Spinal cord (tissue), 10 donors: ENCODE results near the gene TDRD15. TPM values are rescaled to one million over a fixed set of nuclear protein-coding genes. Genes with fewer than 3 reads are reported as not detected.
A peak's percentile ranks its signal among the peaks of the same experiment; 100 is the strongest.
"Not testable (repeated sequence)": the region's sequence is repeated elsewhere in the genome, so short reads cannot be mapped to it uniquely, and the experiment has no call there.

ENCODE experiments used
- DNase-seq, 6 donors: peaks; one replicate each; pipeline versions ENCODE4 v3.0.0 to v3.0.0-alpha.2; 2013 to 2015; ENCODE audit warnings: low spot score in 6 of 6, low read depth in 4 of 6
- H3K27ac ChIP-seq: one replicate; pipeline ENCODE4 v1.5.1; 2013; ENCODE audit warnings: low read depth, low read length, control low read depth
- H3K27me3 ChIP-seq: one replicate; pipeline ENCODE4 v1.6.1; 2013; ENCODE audit warnings: low read length; ENCODE audit not compliant: control insufficient read depth, insufficient read depth
- H3K36me3 ChIP-seq: one replicate; pipeline ENCODE4 v1.6.1; 2013; ENCODE audit warnings: low read length; ENCODE audit not compliant: control insufficient read depth, insufficient read depth
- H3K4me1 ChIP-seq: one replicate; pipeline ENCODE4 v1.6.1; 2013; ENCODE audit warnings: low read length; ENCODE audit not compliant: control insufficient read depth, insufficient read depth
- H3K4me3 ChIP-seq: one replicate; pipeline ENCODE4 v1.5.1; 2013; ENCODE audit warnings: low read depth, low read length, control low read depth
- H3K9me3 ChIP-seq: one replicate; pipeline ENCODE4 v1.6.1; 2013; ENCODE audit warnings: low read length; ENCODE audit not compliant: control insufficient read depth, insufficient read depth
- WGBS: methylation state at CpG from one replicate; pipeline ENCODE4 v1.1.5; 2013; ENCODE audit warnings: missing lambda C conversion rate; ENCODE audit not compliant: insufficient coverage; 5-methylcytosine and 5-hydroxymethylcytosine counted together
- polyA plus RNA-seq, 2 donors: library from polyadenylated mRNA; unstranded; fragments of 120-200 nt; gene quantifications; one replicate each; pipeline ENCODE4 v1.2.1, GENCODE V29; 2013; ENCODE audit not compliant: insufficient read length in 2 of 2
- total RNA-seq, 2 donors: library from RNA; depleted of rRNA in 1 of 2; stranded (reverse); fragments of 120-200 nt in 1 of 2; fragments of >200 nt in 1 of 2; gene quantifications; one replicate each; pipeline versions ENCODE4 v1.2.3 to v1.2.4, GENCODE V29; 2013 to 2014
- donor health status: healthy.

TDRD15 gene
- total and polyA plus RNA-seq, 4 donors = 0.08 to 1.4 (median 0.34) TPM

GRCh38 chr2:21099281-21099907, 24.4 kb upstream of the TDRD15 start:
- Histone ChIP-seq H3K9me3 (no peaks in the 10 kb centered on the region), H3K36me3 (no peaks in the 10 kb centered on the region), H3K4me1 (no peaks in the 10 kb centered on the region), H3K27me3 (no peaks in the 10 kb centered on the region), H3K27ac (no peak overlapping the region), H3K4me3 (no peak overlapping the region)
- 88% methylated on average over 3 of the region's 5 CpGs for WGBS
- DNase-seq = no peak

GRCh38 chr2:21101514-21102155, 22.1 kb upstream of the TDRD15 start:
- not testable (repeated sequence) for H3K4me3 ChIP-seq, DNase-seq, H3K27ac ChIP-seq, H3K36me3 ChIP-seq, H3K4me1 ChIP-seq, H3K27me3 ChIP-seq, H3K9me3 ChIP-seq
- WGBS = 93% methylated on average over 29 of the region's 34 CpGs

- no peak overlapping the region for H3K4me3 ChIP-seq
- H3K27ac ChIP-seq = no peak overlapping the region
- H3K27me3 ChIP-seq = no peaks in the 10 kb centered on the region
- DNase-seq = no peak
- no peaks in the 10 kb centered on the region for H3K36me3 ChIP-seq
- no peaks in the 10 kb centered on the region for H3K4me1 ChIP-seq
- H3K9me3 ChIP-seq = no peaks in the 10 kb centered on the region
- 90% methylated on average over 12 of the region's 12 CpGs for WGBS
These were observed 21.4 kb upstream of the TDRD15 start for GRCh38 chr2:21102356-21102755.

- WGBS = no CpG with 5 or more reads among the region's 1 CpG
- no peaks in the 10 kb centered on the region for H3K36me3 ChIP-seq
- DNase-seq = peak in 1 of 6 donors; percentile 39
These were observed 20.4 kb upstream of the TDRD15 start for GRCh38 chr2:21103274-21103891.

GRCh38 chr2:21104030-21104660, 19.6 kb upstream of the TDRD15 start:
- Histone ChIP-seq H3K9me3 (no peaks in the 10 kb centered on the region), H3K4me1 (no peaks in the 10 kb centered on the region), H3K27ac (no peak overlapping the region), H3K27me3 (no peaks in the 10 kb centered on the region), H3K4me3 (no peak overlapping the region), H3K36me3 (no peaks in the 10 kb centered on the region)
- no peak for DNase-seq
- WGBS = no CpG with 5 or more reads among the region's 1 CpG

More at GRCh38 chr2:21103274-21103891, 20.4 kb upstream of the TDRD15 start:
- Histone ChIP-seq H3K27me3 (no peaks in the 10 kb centered on the region), H3K27ac (no peak overlapping the region), H3K4me3 (no peak overlapping the region), H3K4me1 (no peaks in the 10 kb centered on the region), H3K9me3 (no peaks in the 10 kb centered on the region)

- Histone ChIP-seq H3K4me3 (no peak overlapping the region), H3K27ac (no peak overlapping the region), H3K36me3 (no peaks in the 10 kb centered on the region), H3K9me3 (no peaks in the 10 kb centered on the region), H3K4me1 (no peaks in the 10 kb centered on the region), H3K27me3 (no peaks in the 10 kb centered on the region)
- WGBS = 100% methylated on average over 1 of the region's 1 CpG
- DNase-seq = no peak
These were observed 12.8 kb upstream of the TDRD15 start for GRCh38 chr2:21111012-21111411.

GRCh38 chr2:21117688-21118087, 6.1 kb upstream of the TDRD15 start:
- Histone ChIP-seq H3K9me3 (no peaks in the 10 kb centered on the region), H3K27me3 (no peaks in the 10 kb centered on the region), H3K27ac (no peak overlapping the region), H3K4me1 (no peaks in the 10 kb centered on the region), H3K4me3 (no peak overlapping the region), H3K36me3 (no peaks in the 10 kb centered on the region)
- DNase-seq = no peak

GRCh38 chr2:21118302-21118920, 5.4 kb upstream of the TDRD15 start:
- H3K36me3 ChIP-seq = no peaks in the 10 kb centered on the region
- no peaks in the 10 kb centered on the region for H3K9me3 ChIP-seq
- peak; percentile 13 to 81 (median 24) for DNase-seq
- no peaks in the 10 kb centered on the region for H3K27me3 ChIP-seq
- no peaks in the 10 kb centered on the region for H3K4me1 ChIP-seq
- H3K4me3 ChIP-seq = no peak overlapping the region
- H3K27ac ChIP-seq = no peak overlapping the region
- no CpG with 5 or more reads among the region's 3 CpGs for WGBS

GRCh38 chr2:21131861-21132260, 8.1 kb downstream of the TDRD15 start:
- no peak for DNase-seq
- H3K27ac ChIP-seq = no peak overlapping the region
- WGBS = 79% methylated on average over 4 of the region's 5 CpGs
- H3K4me3 ChIP-seq = no peak overlapping the region
- no peaks in the 10 kb centered on the region for H3K36me3 ChIP-seq
- H3K4me1 ChIP-seq = no peaks in the 10 kb centered on the region
- H3K9me3 ChIP-seq = no peaks in the 10 kb centered on the region
- no peaks in the 10 kb centered on the region for H3K27me3 ChIP-seq
